ENCODE data around the gene CPAMD8.

Gene CPAMD8

DNA sequence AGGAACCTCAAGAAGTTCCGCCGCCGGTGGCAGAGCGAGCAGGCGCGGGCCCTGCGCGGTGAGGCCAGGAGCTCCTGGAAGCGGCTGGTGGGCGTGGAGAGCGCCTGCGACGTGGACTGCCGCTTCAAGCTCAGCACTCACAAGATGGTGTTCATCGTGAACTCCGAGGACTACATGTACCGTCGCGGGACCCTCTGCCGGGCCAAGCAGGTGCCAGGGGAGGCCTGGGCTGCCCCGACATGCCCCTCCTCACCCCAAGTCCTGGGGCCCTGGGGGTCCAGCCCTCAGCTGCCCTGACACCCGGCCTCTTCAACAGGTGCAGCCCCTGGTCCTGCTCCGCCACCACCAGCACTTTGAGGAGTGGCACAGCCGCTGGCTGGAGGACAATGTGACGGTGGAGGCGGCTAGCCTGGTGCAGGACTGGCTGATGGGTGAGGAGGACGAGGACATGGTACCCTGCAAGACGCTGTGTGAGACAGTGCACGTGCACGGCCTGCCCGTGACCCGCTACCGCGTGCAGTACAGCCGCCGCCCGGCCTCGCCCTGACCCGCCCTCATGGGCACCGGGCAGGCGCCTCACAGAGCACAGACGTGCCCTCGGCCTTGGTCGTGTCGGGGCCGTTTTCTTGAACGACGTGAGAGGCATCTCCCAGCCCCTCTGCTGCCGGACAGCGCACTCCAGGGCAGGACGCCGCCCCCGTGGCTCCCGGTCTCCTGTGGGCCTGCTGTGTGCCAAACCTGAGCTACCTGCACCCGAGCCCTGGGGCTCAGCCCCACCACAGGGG lies 148.2 kb downstream of the CPAMD8 start:
- no peak for TF ChIP-seq CTCF (IDR thresholded peaks at IDR 0.05)

DNA sequence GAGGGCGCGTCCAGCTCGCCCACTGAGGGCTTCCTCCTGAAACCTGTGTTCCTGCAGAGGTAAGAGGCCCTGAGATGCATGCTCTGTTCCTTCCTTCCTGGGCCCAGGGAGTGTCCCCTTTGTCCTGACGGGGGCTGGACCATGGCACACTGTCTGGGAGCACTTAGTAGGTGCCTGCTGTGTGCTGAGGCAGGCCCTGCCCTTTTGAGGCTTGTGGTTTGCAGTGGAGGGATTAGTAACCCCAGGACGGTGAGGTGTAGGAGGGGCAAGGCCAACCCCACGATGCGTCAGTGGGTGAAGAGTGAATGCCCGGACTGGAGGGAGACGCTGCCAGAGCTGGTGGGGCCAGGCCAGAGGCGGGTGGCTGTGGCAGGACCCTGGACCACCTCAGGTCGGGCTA lies 149.0 kb downstream of the CPAMD8 start:
- TF ChIP-seq CTCF (IDR thresholded peaks at IDR 0.05): no peak

DNA sequence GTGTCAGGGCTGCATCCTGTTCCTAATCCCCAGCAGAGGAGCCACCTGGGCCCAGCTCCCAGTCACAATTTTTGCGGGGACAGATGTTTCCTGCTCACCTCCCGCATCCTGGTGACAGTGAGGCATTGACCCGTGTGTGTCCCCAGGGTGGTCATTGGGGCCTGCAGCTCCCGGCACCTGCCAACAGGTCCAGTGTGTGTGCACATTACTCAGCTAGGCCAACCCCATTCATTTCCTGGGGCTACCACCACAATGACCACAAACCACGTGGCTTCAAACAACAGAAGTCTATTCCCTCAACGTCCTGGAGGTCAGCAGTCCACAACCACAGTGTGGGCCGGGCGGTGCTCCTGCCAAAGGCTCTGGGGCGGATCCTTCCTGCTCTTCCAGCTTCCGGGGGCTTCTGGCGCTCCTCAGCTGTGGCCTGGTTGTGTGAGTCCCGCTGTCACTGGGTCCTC lies 149.7 kb downstream of the CPAMD8 start:
- TF ChIP-seq CTCF (IDR thresholded peaks at IDR 0.05): no peak

DNA sequence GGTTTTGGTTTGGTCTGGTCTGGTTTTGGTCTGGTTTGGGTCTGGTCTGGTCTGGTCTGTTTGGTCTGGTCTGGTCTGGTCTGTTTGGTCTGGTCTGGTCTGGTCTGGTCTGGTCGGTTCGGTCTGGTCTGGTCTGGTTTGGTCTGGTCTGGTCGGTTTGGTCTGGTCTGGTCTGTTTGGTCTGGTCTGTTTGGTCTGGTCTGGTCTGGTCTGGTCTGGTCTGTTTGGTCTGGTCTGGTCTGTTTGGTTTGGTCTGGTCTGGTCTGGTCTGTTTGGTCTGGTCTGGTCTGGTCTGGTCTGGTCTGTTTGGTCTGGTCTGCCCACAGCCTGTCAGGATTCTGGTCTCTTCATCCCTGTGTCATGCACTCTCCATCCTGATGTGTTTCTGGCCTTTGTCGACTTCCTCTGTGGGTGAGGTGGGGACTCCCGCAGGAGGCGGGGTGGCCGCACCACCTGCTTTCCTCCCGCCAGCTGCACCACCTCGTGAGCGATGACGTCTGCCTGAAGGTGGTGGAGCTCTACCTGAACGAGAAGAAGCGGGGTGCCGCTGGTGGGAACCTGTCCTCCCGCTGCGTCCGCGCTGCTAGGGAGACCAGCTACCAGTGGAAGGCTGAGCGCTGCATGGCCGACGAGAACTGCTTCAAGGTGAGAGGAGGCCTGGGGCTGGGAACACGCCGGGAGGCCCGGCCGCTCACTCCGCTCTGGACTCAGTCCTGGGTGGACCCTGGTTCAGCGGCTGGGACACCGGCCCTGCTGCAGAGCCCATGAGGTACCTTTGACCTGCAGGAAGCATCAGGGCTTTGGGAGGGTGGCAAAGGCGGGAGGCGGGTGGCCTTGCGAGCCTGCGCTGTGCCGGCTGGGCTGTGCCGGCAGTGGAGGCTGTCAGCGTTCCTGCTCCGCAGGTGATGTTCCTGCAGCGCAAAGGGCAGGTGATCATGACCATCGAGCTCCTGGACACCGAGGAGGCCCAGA lies 150.7 kb downstream of the CPAMD8 start:
- no peak for TF ChIP-seq CTCF (IDR thresholded peaks at IDR 0.05)

DNA sequence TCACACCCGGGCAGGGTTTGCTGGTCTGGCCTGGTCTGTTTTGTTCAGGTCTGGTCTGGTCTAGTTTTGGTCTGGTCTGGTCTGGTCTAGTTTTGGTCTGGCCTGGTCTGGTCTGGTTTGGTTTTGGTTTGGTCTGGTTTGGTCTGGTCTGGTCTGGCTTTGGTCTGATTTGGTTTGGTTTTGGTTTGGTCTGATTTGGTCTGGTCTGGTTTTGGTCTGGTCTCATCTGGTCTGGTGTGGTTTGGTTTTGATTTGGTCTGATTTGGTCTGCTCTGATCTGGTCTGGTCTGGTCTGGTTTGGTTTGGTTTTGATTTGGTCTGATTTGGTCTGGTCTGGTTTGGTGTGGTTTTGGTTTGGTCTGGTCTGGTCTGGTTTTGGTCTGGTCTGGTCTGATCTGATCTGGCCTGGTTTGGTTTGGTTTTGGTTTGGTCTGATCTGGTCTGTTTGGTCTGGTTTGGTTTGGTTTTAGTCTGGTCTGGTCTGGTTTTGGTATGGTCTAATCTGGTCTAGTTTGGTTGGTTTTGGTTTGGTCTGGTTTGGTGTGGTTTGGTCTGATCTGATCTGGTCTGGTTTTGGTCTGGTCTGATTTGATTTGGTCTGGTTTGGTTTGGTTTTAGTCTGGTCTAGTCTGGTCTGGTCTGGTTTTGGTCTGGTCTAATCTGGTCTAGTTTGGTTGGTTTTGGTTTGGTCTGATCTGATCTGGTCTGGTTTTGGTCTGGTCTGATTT lies 152.2 kb downstream of the CPAMD8 start:
- no peak for TF ChIP-seq CTCF (IDR thresholded peaks at IDR 0.05)

- no peak for TF ChIP-seq CTCF (IDR thresholded peaks at IDR 0.05)
These were observed 153.0 kb downstream of the CPAMD8 start for GRCh38 chr19:16873594-16873993.

DNA sequence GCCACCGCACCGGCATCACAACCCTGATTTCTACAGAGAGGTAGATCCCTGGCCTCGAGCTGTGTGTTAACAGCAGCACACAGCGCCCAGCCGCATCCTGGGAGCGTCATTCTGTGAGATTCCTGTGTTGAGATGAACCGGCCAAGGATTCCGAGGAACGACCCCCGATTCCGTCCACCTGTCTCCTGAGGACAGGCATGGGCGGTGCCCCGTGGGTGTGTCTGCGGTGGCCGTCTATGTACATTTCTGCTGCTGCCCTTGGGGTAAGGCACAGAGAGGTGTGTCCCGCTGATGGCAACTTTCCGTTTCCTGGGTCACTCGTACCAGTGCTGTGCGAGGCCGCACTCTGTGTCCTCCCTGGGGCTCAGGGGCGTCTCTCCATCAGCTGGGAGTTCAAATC lies 153.9 kb downstream of the CPAMD8 start:
- no peak for TF ChIP-seq CTCF (IDR thresholded peaks at IDR 0.05)

Data from LNCAP (cell line).